Suppressor macrophage (primary cell): ENCODE measurements around the gene LIPA.

ENCODE experiments used
- DNase-seq, 4 experiments: peaks; one replicate each; pipeline ENCODE4 v3.0.0-alpha.2; 2020 to 2022

Gene LIPA

GRCh38 chr10:89238956-89239644, 12.5 kb downstream of the LIPA start:
- DNase-seq, result peak; percentile 45 to 75 (median 62)

DNA sequence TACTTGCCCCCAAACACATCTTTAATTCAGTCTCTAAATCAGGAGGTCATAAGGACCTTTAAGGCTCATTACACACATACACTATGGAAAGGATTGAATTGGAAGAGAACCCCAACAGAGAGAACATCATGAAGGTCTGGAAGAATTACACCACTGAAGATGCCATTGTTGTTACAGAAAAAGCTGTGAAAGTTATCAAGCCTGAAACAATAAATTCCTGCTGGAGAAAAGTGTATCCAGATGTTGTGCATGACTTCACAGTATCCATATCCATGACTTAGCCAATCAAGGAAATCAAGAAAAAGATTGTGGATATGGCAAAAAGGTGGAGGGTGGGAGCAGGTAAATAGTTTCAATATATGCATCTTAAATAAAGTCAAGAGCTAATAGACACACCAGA, 13.7 kb downstream of the LIPA start:
- no peak for DNase-seq

- DNase-seq, result peak in 2 of 4 experiments; percentile 63 to 71
Observed at GRCh38 chr10:89236226-89236797, 15.3 kb downstream of the LIPA start.

GRCh38 chr10:89235073-89235798, 16.3 kb downstream of the LIPA start:
- peak; percentile 94 to 99 (median 97) for DNase-seq

- DNase-seq, result no peak
Observed at GRCh38 chr10:89233033-89233432, 18.5 kb downstream of the LIPA start.

GRCh38 chr10:89228962-89229361, 22.6 kb downstream of the LIPA start:
- no peak for DNase-seq

DNA sequence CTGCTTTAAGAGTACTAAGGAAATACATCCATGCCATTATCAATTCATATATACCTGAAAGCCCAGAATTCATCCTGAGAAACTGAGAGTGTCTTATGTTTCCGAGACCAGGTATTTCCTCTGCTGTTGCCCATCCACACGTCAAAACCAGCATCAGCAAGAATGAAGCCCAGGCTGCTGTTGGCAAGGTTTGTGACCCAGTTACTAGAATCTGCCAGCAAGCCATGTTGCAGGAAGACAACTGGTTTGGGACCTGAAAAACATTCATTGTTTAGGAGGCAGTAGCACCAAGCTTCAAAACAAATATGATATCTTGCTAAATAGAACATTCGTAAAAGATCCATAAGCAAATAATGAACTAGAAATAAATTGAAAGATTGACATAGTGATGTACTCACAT, 23.4 kb downstream of the LIPA start:
- no peak for DNase-seq

DNA sequence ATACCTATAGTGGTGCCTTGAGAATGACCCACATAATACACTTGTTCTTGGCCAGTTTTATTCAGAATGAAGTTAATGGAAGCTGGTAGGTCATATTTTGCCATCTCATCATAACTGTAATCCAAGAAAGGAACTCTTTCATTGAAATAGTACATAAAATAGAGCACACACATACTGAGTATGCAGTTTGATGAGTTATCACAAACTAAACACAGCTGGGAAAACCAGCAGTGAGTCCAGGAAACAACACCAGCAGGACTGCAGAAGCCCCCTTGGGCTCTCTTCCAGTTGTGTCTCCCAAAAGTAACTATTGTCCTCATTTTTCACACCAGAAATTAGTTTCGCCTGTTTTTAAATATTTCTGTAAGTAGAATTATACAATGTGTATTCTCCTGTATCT, 24.7 kb downstream of the LIPA start:
- DNase-seq, result no peak

DNA sequence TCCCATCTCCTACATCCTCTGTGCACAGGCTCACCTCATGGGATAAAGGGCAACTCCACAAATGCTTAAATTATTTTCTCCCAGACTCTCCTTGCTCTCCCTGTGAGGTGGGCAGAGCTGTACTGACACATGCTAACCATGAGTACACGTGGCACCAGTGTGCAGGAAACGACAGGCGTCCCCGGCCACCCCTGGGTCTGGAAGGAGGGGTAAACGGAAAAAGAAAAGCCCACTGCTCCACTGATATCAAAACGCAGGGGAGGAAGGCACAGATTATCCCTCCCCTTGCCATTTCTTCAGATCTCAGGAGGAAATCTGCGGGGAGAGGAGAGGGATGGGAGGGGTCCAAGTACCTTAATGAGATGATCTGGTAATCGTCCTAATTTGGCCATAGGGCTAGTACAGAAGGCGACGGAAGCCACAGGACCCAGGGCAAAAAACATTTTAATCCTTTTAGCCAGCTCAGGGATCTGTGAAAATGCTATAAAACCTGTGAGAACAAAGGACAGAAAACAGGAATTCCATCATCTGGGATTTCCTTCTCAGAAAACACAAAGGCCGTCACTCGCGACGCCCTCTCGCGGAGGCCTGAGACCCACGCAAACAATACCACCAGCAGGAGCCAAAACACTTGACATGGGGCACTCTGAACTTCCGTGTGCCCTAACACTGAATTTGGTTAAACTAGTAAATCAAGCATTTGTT, 26.7 kb downstream of the LIPA start:
- DNase-seq, result peak in 3 of 4 experiments; percentile 37 to 59 (median 57)

- DNase-seq, result no peak
Observed at GRCh38 chr10:89221919-89222318, 29.7 kb downstream of the LIPA start.

GRCh38 chr10:89219513-89220218, 31.9 kb downstream of the LIPA start:
- no peak for DNase-seq

DNA sequence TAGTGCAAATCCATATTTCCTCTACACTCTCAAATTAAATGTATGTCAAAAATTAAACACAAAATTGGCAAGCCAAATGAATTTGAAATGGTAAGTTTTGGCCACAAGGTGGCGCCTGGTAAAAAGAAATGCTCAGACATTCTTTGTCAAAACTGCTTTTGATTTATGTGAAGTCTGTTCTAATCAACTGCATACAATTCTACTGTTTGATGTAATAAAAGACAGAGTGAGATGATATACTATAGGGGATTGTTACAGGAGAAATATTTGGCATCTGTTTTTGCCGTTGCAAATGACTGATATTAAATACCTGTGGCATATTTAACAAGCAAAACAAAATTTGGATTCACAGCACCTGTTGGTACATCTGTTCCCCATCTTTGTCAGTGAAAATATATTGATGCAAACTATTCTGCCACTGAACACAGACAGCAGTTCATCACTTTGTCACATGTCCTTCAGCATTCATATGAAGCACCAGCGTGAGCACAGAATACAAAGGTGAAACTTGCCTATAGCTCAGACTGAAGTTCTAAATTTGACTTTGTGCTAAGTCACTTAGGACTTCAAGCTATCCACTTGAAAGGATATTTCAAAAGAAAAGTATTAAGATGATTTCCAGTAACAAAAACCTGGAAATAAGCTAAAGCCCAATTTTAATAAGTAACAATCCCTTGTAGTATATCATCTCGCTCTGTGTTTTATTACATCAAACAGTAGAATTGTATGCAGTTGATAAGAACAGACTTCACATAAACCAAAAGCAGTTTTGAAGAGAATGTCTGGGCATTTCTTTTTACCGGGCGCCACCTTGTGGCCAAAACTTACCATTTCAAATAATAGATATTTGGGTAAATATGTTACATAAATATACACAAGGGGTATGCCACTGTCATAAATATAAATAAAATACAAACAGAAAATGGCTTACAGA, 34.3 kb downstream of the LIPA start:
- peak; percentile 74 to 84 (median 80) for DNase-seq

DNA sequence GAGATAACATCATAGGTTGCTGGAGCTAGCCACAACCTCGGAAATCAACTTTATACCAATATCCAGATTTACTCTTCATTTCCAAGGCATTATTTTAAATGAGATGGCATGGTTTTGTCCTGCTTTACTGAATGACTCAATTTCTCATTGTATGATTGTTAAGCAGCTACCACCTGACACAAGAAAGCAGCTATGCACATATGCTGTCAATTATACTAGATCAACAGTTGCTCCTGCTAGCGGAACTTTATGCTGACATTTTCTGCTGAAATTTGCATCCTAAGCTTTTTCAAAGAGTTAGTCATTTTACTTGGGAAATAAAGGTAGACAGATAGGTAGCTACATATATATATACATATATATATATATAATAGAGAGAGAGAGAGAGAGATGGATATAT, 35.5 kb downstream of the LIPA start:
- no peak for DNase-seq

DNA sequence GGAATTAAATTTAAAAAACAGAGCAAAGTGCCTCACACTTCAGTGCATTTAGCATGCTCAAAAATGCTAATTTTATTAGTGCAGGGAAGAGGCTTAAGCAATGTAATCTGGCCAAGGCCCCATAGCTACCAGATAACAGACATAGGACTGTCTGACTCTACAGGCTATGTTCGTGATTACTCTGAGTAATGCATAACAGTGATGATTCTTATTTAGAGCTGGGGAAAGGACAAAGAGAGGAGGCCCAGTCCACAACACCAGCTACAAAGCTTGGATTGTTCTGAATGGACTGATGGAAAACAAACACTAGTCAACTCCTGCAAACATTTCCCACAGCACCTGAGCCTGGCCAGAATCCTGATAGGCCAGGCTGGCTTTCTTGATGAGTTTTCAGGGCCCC, 36.1 kb downstream of the LIPA start:
- no peak for DNase-seq

DNA sequence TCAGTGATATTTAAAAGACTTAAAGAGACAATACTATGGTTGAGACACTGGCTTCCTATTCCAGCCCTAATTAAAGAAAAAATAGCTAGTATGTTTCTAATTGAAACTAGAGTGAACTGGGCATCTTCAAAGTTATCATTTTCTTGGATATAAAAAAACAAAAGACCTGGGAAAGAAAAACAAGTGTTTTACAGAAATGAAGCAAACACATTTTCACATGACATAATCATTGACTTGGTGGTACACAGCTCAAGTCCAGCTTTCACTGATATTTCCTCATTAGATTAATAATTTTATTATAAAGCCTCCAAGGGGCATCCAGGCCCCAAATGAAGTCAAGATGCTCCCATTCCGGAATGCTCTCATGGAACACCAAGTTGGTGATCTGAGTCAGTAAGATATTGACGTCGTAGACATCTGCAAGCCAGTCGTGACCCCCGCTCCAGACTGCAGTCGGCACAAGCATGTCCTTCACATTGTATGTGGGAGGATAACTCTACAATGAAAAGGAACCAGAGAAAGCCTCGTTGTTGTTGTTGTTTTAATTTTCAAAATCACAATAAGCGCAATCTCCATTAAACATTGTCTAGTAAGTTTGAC, 36.9 kb downstream of the LIPA start:
- peak in 1 of 4 experiments; percentile 2 for DNase-seq

- DNase-seq, result peak in 3 of 4 experiments; percentile 32 to 77 (median 70)
Observed at GRCh38 chr10:89213191-89213808, 38.3 kb downstream of the LIPA start.

DNA sequence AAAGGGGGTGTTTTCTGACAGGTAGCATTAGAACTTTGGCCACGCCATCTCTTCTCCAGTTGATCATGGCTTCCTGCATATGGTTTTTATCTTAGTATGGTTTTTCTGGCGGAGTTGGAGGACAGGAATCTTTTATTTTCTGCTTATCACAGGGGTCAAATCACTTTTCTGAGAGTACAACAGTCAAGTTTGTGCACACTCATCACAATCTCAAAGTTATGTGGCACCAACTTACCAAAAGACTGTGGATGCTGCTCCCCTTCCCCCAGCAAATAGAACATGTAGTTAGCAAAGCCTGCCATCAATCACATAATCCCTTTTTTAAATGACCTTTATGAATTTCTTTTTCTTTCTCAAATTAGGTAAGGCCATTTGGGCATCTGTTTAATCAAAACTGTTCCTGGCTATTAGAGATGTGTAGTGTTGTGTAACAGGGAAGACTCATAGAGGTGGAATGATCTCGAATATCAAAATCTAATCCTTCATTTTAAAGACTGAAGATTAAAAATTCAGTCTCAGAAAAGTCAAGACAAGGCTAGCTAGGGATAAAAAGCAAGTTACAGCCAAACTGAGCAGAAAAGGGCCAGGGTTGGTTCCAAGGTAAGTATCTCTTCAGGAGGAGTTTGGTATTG, 40.7 kb downstream of the LIPA start:
- DNase-seq, result peak in 1 of 4 experiments; percentile 5

GRCh38 chr10:89209718-89210117, 41.9 kb downstream of the LIPA start:
- DNase-seq, result no peak

GRCh38 chr10:89207801-89208551, 43.6 kb downstream of the LIPA start:
- peak in 3 of 4 experiments; percentile 30 to 66 (median 52) for DNase-seq
